ENCODE measurements around the gene NPFFR1. TPM values are rescaled to one million over a fixed set of nuclear protein-coding genes. Genes with fewer than 3 reads are reported as not detected.

Gene NPFFR1
- total RNA-seq, 3 donors from 2014 or later = 0.44 TPM; not detected in 2

GRCh38 chr10:70323697-70324338, 40.0 kb upstream of the NPFFR1 start:
- DNase-seq (ENCODE audit: low spot score in 2 of 2) = peak in 1 of 2 donors; percentile 40
- H3K27ac ChIP-seq = peak overlapping the region in 1 of 2 donors; percentile 34
- no peaks in the 10 kb centered on the region for H3K4me1 ChIP-seq
- intact Hi-C loops (cut with DNase I; ENCODE audit: low total_unique reads) = no loop called here
- no peaks in the 10 kb centered on the region for H3K27me3 ChIP-seq
- TF ChIP-seq POLR2AphosphoS5 (IDR thresholded peaks at IDR 0.05) = no peak
- TF ChIP-seq POLR2A (IDR thresholded peaks at IDR 0.05) = no peak
- no peak for TF ChIP-seq CTCF (IDR thresholded peaks at IDR 0.05)
- H3K36me3 ChIP-seq = no peaks in the 10 kb centered on the region
- no peaks in the 10 kb centered on the region for H3K9me3 ChIP-seq
- no peak overlapping the region for H3K4me3 ChIP-seq

GRCh38 chr10:70323138-70323696, 39.4 kb upstream of the NPFFR1 start:
- TF ChIP-seq POLR2A (IDR thresholded peaks at IDR 0.05) (no peak), CTCF (IDR thresholded peaks at IDR 0.05) (no peak), POLR2AphosphoS5 (IDR thresholded peaks at IDR 0.05) (no peak)
- Histone ChIP-seq H3K9me3 (no peaks in the 10 kb centered on the region), H3K36me3 (no peaks in the 10 kb centered on the region), H3K27me3 (no peaks in the 10 kb centered on the region), H3K27ac (no peak overlapping the region), H3K4me1 (no peaks in the 10 kb centered on the region), H3K4me3 (no peak overlapping the region)
- DNase-seq (ENCODE audit: low spot score in 2 of 2) = peak in 1 of 2 donors; percentile 17
- intact Hi-C loops (cut with DNase I; ENCODE audit: low total_unique reads) = no loop called here

- Histone ChIP-seq H3K4me1 (no peaks in the 10 kb centered on the region), H3K27me3 (no peaks in the 10 kb centered on the region), H3K36me3 (no peaks in the 10 kb centered on the region), H3K27ac (no peak overlapping the region), H3K4me3 (no peak overlapping the region), H3K9me3 (no peaks in the 10 kb centered on the region)
- intact Hi-C loops (cut with DNase I; ENCODE audit: low total_unique reads) = no loop called here
- DNase-seq (ENCODE audit: low spot score in 2 of 2) = peak in 1 of 2 donors; percentile 19
- TF ChIP-seq POLR2A (IDR thresholded peaks at IDR 0.05) (no peak), CTCF (IDR thresholded peaks at IDR 0.05) (no peak), POLR2AphosphoS5 (IDR thresholded peaks at IDR 0.05) (no peak)
Observed at GRCh38 chr10:70321897-70322890, 38.4 kb upstream of the NPFFR1 start.

GRCh38 chr10:70321233-70321632, 37.4 kb upstream of the NPFFR1 start:
- no peaks in the 10 kb centered on the region for H3K4me1 ChIP-seq
- DNase-seq (ENCODE audit: low spot score in 2 of 2) = no peak
- H3K4me3 ChIP-seq = no peak overlapping the region
- TF ChIP-seq POLR2AphosphoS5 (IDR thresholded peaks at IDR 0.05) (no peak), POLR2A (IDR thresholded peaks at IDR 0.05) (no peak), CTCF (IDR thresholded peaks at IDR 0.05) (no peak)
- no peaks in the 10 kb centered on the region for H3K36me3 ChIP-seq
- no peak overlapping the region for H3K27ac ChIP-seq
- H3K27me3 ChIP-seq = no peaks in the 10 kb centered on the region
- intact Hi-C loops (cut with DNase I; ENCODE audit: low total_unique reads) = no loop called here
- no peaks in the 10 kb centered on the region for H3K9me3 ChIP-seq
